ENCODE data around the gene GRIK4.

Gene GRIK4

GRCh38 chr11:120510406-120511115 is 987 bp upstream of the GRIK4 start:
- no peak for DNase-seq (ENCODE audit: low read depth in 3 of 3)

GRCh38 chr11:120511820-120512738 is 531 bp downstream of the GRIK4 start:
- DNase-seq (ENCODE audit: low read depth in 3 of 3) = no peak

GRCh38 chr11:120512739-120513435 is 1.3 kb downstream of the GRIK4 start:
- DNase-seq (ENCODE audit: low read depth in 3 of 3) = no peak

DNA sequence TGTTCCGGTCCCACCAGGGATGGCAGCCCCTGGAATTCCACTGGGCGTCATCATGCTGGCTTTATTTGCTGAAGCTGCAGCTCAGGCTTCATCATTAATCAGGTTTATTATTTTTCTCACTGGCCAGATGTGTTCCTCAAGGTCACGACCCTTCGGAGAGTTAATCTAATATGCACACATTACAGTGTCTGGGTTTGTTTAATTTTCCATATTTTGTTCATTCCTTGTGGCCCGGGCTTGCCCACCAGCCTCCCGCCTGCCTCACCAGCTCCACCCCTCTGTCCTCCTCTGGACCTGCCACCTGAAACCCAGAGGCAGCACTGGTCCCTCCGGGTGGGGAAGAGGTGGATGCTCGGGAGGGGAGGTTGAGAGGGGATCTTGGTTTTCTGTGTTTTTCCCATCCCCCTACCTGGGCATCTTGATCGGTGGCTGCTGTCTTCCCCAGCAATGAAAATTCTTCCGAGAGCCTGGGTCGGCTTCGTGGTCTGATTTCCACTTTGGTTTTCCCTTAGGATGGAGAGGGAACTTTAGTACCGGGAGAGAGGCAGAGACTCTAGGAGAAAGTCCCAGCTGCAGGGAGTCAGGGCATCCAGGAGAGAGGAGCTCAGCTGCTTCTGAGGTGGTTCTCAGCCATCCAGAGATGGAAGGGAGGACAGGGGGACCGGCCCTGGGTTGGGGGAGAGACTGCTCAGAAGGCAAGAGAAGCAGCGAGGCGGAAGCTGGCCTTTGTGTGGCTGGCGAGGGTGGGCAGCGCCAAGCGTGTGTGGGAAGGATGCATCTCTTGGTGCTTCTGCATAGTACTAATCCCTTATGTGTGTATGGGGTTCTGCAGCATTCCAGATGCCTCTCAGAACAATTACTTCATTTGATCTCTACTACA is 2.1 kb downstream of the GRIK4 start:
- no peak for DNase-seq (ENCODE audit: low read depth in 3 of 3)

GRCh38 chr11:120514541-120515121 is 3.1 kb downstream of the GRIK4 start:
- DNase-seq (ENCODE audit: low read depth in 3 of 3) = no peak

DNA sequence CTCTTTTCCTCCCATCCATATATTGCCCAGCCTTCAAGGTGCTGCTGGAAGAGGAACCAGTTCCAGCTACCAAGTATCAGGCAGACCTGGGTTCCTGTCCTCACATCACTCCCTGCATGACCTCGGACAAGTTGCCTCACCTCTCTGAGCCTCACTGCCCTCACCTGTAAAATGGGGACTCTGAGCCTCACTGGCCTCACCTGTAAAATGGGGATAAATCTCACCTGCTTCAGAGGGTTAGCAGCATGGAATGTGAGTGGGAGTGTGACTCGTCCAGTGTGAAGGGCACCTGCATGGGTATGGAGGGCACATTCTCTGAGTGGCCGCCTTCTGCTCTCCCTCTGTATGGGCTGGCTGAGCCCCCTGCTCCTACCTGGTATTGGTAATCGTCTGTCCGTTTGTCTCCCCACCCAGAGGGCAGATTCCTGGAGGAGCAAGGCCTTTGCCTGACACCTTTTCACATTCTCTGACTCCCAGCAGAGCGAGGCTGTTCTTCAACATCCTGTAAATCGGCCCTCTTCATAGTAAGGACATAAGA is 3.7 kb downstream of the GRIK4 start:
- DNase-seq (ENCODE audit: low read depth in 3 of 3) = no peak

DNA sequence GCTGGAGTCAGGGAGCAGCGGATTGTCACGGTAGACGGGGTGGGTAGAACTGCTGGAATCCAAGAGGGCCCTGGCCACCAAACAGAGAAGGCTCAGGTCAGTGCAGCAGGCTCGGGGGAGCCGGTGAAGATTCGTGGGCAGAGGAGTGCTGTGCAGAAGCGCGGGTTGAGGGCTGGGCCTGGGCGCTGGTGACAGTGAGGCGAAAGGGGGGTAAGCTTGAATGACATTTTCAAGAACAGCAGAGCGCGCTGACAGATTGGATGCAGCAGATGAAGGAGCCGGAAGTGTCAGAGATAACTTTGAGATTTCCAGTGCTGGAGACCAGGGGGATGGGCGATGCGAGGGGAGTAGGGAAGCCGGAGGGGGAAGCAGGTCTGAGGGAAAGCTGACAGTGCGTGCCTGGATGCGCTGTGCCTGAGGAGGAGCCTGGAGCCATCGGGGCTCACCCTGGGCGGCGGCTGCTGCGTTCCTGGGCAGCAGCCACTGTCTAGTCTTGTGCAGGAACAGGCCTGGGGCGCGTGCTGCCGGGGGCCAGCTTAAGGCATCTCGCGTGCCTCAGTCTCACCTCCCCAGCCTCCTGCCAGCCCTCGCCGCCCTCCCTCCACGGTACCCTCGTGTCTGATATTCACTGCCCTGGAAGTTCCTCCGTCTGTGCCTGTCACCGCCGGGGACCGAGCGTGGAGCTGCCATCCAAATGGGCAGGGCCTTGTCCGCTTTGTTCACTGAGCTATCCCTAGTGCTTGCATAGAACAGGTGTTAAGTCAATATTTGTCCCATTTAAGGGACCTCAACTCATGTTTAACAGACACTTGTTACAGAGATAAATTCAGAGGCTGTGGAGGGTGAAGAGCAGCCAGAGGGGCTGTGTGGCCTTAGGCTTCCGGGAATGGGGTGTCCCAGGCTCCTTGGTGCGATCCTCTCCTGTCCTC is 5.2 kb downstream of the GRIK4 start:
- DNase-seq (ENCODE audit: low read depth in 3 of 3) = no peak

DNA sequence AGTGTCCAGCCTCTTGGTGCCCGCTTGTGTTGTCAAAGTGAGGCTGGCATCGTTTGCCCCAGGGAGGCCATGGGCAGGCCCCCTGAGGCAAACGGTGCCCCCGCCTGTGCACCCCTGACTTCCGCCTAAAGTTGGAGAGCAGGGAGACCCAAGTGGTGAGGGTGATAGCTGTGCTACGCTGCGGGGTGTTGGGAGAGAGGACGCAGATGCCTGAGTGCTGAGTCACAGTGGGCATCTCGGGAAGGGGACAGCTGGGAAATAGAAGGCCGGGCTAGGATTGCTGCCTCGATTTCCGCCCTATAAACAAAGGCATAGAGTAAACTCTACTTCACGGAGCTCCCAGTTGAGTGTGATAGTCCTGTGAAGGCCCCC is 5.8 kb downstream of the GRIK4 start:
- DNase-seq (ENCODE audit: low read depth in 3 of 3) = no peak

- DNase-seq (ENCODE audit: low read depth in 3 of 3) = no peak
Observed at GRCh38 chr11:120517801-120518291, 6.3 kb downstream of the GRIK4 start.

GRCh38 chr11:120518356-120518755 is 6.8 kb downstream of the GRIK4 start:
- no peak for DNase-seq (ENCODE audit: low read depth in 3 of 3)

DNA sequence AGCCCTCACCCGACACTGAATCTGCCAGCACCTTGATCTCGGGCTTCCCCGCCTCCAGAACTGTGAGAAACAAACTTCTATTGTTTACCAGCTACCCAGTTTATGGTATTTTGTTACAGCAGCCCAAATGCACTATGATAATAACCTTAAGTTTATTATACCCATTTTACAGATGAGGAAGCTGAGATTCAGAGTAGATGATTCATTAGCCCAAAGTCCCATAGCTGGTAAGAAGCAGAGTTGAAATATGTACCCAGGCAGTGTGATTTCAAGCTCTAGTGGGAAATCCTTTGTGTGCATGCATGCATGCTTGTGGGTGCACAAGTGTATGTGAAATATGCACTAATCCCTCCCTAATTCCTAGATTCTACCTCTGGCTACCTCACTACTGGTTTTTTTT is 7.9 kb downstream of the GRIK4 start:
- no peak for DNase-seq (ENCODE audit: low read depth in 3 of 3)

DNA sequence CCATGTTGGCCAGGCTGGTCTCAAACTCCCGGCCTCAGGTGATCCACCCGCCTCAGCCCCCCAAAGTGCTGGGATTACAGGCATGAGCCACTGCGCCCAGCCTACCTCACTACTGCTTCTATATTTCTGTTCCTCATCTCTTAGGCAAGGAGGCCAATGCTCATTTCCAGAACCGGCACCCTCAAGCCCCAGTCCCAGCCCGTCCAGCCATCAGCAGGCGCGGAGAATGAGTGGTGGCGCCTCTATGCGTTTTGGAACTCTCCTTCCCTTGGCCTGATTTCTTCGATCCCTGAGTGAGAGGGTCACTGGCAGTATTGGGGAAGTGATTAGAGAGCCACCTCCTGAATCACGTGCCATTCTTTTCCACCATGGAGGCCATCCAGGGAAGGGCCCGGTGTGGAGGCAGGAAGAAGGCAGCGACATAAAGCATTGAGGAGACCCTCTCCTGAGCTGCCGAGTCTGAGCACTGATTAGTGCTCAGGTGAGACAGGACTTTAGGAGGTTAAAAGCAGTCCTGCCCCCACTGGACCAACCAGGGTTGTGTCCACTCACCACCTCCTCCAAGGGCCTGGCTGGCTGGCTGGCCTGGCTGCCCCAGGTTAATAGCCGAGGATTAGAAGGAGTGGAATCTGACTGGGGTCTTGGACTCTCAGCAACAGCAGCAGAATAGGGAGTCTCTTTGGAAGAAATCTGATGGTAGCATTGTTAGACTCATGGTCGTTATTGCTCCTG is 8.7 kb downstream of the GRIK4 start:
- DNase-seq (ENCODE audit: low read depth in 3 of 3) = no peak

DNA sequence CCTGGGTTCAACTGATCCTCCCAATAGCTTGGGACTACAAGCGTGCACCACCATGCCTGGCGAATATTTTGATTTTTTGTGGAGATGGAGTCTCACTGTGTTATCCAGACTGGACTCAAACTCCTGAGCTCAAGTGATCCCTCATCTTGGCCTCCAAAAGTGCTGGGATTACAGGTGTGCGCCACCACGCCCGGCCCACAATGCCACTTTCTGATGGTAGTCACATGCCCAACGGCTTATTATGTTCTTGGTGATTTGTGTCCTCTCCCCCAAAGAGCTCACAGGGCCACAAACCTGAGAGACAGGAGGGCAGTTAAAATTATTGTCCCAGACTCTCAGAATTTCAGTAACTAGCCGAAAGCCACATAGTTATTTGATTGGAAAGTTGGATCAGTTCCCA is 9.6 kb downstream of the GRIK4 start:
- no peak for DNase-seq (ENCODE audit: low read depth in 3 of 3)

DNA sequence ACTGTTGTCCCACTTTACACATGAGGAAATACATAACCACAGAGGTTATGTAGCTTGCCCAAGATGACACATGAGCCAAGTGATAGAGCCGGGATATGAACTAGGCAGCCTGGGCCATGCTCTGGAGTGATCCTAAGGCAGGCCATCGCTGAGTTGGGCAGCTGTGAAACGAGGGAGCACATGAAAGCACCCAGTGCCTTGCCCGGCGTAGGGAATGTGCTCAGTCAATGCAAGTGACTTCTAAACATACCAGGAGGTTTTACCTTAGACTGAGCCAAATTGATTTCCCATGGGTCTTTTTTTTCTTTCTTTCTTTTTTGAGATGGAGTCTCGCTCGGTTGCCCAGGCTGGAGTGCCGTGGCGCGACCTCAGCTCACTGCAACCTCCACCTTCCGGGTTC is 10.5 kb downstream of the GRIK4 start:
- DNase-seq (ENCODE audit: low read depth in 3 of 3) = no peak

DNA sequence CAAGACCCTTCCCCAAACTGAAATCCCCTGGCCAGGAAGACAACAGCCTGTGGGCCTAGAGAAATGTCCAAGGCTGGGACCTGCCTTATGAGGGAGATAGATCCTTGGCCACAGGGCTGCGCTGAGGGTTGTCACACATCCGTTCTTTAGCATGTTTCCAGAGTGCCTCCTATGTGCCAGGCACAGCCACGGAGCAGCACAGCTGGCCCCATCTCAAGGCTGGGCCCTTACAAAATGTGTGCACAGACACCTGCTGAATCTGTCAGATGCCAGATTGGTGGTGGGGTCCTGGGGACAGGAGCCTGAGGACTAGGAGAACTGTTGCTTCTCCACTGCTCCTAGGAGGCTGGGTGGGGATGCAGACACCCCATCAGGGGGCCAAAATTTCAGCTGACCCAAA is 11.2 kb downstream of the GRIK4 start:
- DNase-seq (ENCODE audit: low read depth in 3 of 3) = no peak

- DNase-seq (ENCODE audit: low read depth in 3 of 3) = no peak
Observed at GRCh38 chr11:120523196-120523595, 11.6 kb downstream of the GRIK4 start.

DNA sequence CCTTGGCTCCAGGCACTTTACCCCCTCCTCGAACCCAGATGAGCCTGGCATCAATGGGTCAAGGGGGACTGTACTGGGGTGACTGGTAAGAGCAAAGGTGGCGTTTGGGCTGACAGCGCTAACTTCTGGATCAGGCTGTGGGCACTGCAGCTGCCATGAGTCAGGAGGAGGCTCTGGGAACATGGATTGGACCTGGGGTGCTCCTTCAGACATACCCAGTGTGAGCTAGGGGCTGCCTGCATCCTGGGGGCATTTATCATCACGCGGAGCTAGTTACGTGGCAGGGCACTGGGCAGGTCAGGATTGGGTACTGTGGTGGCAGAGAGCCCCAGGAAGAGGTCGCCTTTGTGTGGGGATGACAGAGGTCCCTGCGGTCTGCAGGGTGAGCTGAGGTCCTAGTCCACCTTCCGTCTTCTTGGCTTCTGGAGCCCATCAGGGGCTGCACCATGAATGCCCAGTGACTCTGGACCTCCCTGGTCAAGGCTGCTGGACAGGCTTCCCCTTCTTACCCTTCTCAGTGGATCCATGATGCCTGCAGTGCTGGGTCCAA is 13.1 kb downstream of the GRIK4 start:
- no peak for DNase-seq (ENCODE audit: low read depth in 3 of 3)

Data from stimulated activated CD4-positive, alpha-beta T cell treated with anti-CD3 and anti-CD28 coated beads, TNF-alpha, amount 100 ng/mL, for 48 hours (primary cell).